LNCaP clone FGC (cell line): ENCODE results near the gene TNKS1BP1.
A peak's percentile ranks its signal among the peaks of the same experiment; 100 is the strongest.

Experiments used
- DNase-seq: peaks from one replicate; pipeline ENCODE4 v3.0.0-alpha.2; 2011; ENCODE audit warnings: low read depth
- H3K4me3 ChIP-seq: 2 replicates; pipeline ENCODE4 v1.5.1; 2011; ENCODE audit warnings: mild to moderate bottlenecking, low read depth, low read length, control low read depth
- TF ChIP-seq, protein P1 (sequence below): IDR thresholded peaks from 2 replicates; pipeline ENCODE4 v1.5.1; 2012; ENCODE audit warnings: mild to moderate bottlenecking; ENCODE audit not compliant: control insufficient read depth, insufficient read depth; ENCODE audit errors: extremely low read depth

The TNKS1BP1 gene

GRCh38 chr11:57353446-57353845 is 28.7 kb upstream of the TNKS1BP1 start:
- TF ChIP-seq, protein P1, sequence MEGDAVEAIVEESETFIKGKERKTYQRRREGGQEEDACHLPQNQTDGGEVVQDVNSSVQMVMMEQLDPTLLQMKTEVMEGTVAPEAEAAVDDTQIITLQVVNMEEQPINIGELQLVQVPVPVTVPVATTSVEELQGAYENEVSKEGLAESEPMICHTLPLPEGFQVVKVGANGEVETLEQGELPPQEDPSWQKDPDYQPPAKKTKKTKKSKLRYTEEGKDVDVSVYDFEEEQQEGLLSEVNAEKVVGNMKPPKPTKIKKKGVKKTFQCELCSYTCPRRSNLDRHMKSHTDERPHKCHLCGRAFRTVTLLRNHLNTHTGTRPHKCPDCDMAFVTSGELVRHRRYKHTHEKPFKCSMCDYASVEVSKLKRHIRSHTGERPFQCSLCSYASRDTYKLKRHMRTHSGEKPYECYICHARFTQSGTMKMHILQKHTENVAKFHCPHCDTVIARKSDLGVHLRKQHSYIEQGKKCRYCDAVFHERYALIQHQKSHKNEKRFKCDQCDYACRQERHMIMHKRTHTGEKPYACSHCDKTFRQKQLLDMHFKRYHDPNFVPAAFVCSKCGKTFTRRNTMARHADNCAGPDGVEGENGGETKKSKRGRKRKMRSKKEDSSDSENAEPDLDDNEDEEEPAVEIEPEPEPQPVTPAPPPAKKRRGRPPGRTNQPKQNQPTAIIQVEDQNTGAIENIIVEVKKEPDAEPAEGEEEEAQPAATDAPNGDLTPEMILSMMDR = no peak
- no peak overlapping the region for H3K4me3 ChIP-seq
- DNase-seq = no peak

DNA sequence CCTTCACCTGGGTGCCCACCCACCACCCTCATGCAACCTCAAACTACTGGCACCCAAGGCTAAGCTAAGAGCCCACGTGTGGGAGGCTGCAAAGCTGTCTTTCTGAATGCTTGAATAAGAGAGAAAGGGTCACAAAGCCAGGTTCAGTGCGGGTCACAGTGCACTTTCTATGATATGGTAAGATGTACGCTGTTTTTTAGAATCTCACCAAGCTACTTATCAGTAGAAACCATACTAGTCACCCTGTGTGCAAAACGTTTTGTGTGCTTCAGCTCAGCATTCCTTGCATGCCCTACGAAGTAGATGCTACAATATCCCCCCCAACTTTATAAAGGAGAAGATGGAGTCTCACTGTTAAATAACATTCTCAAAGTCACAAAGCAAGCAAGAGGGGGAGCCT is 28.3 kb upstream of the TNKS1BP1 start:
- DNase-seq = no peak
- TF ChIP-seq, protein P1 = no peak
- no peak overlapping the region for H3K4me3 ChIP-seq

- H3K4me3 ChIP-seq = no peak overlapping the region
- DNase-seq = no peak
These were observed 24.9 kb upstream of the TNKS1BP1 start for GRCh38 chr11:57349491-57350274.

DNA sequence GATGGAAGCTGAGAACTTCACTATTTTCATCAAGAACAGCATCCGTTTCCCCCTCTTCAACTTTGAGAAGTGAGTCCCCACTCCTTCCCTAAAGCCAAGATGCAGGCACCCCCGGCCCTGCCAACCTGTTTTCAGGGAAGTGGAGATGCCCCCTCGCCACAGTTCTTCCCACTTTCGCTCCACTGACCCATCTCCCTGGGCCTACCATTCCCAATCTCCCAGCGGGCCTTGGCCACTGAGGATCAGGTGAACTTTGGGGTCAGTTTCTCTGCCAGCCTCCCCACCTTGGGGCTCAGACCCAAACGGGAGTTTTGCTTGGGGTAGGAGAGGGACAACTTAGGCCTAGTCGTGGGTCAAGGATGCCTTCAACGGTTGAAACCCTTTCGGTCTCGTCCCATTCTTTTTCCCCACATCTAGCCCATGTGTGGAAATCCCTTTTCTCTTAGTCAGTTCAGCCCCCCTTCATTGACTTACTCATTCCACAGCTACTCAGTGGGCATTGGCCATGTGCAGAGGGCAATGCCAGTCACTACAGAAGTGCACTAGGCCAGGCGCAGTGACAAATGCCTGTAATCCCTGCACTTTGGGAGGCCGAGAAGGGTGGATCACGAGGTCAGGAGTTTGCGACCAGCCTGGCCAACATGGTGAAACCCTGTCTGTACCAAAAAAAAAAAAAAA is 24.0 kb upstream of the TNKS1BP1 start:
- no peak for DNase-seq
- TF ChIP-seq, protein P1 = no peak
- no peak overlapping the region for H3K4me3 ChIP-seq

More at GRCh38 chr11:57349491-57350274, 24.9 kb upstream of the TNKS1BP1 start:
- TF ChIP-seq, protein P1 = peak; percentile 85

GRCh38 chr11:57348052-57348451 is 23.3 kb upstream of the TNKS1BP1 start:
- DNase-seq = no peak
- TF ChIP-seq, protein P1 = no peak
- H3K4me3 ChIP-seq = no peak overlapping the region

DNA sequence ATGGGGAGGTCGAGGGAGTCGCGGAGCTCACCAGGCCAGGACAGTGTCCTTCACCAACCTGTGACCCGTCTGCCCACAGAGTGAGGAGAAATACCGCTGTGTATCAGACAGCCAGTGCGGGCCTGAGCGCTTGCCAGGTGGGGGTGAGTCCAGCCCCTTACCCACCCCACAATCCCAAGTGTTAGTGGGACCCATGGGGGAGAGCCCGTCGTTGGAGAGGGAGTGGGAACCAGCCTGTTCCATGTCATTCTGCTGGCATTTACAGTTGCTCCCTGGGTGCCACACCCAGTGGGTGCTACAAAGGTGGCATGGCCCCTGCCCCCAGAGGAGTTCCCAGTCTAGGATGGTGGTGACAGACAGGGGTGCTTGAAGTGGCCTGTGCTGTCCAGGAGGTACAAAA is 22.6 kb upstream of the TNKS1BP1 start:
- no peak for DNase-seq
- TF ChIP-seq, protein P1 = no peak
- no peak overlapping the region for H3K4me3 ChIP-seq
